Left renal cortex interstitium (tissue), 4 donors: ENCODE data around the gene MDC1. TPM values are rescaled to one million over a fixed set of nuclear protein-coding genes. Genes with fewer than 3 reads are reported as not detected.
"Not testable (repeated sequence)": the region's sequence is repeated elsewhere in the genome, so short reads cannot be mapped to it uniquely, and the experiment has no call there.

ENCODE experiments used
- DNase-seq, 4 donors: peaks; one replicate each; pipeline ENCODE4 v3.0.0-alpha.2; 2013; ENCODE audit warnings: low read depth in 4 of 4, low spot score in 2 of 4, missing footprints in 1 of 4
- polyA plus RNA-seq, 4 donors: library from polyadenylated mRNA; unstranded; fragments of 120-200 nt; gene quantifications; one replicate each; pipeline ENCODE4 v1.2.1, GENCODE V29; 2013; ENCODE audit not compliant: insufficient read length in 4 of 4

MDC1 gene
- polyA plus RNA-seq, 4 donors = 32.7 to 55.5 (median 43.6) TPM

GRCh38 chr6:30724906-30725667, 8.0 kb upstream of the MDC1 start:
- no peak for DNase-seq

- not testable (repeated sequence) for DNase-seq
These were observed 7.0 kb upstream of the MDC1 start for GRCh38 chr6:30723843-30724741.

- not testable (repeated sequence) for DNase-seq
These were observed 6.2 kb upstream of the MDC1 start for GRCh38 chr6:30723159-30723842.

- DNase-seq = peak in 3 of 4 donors; percentile 56 to 71 (median 63)
These were observed 5.4 kb upstream of the MDC1 start for GRCh38 chr6:30722280-30723112.

- not testable (repeated sequence) for DNase-seq
These were observed 4.9 kb upstream of the MDC1 start for GRCh38 chr6:30722025-30722279.

GRCh38 chr6:30721198-30722024, 4.3 kb upstream of the MDC1 start:
- peak; percentile 60 to 86 (median 84) for DNase-seq

- DNase-seq = peak in 1 of 4 donors; percentile 25
These were observed 3.7 kb upstream of the MDC1 start for GRCh38 chr6:30720738-30721197.

GRCh38 chr6:30719791-30720737, 3.0 kb upstream of the MDC1 start, which contains the start of gene TUBB:
TUBB (plus strand) TSS chr6:30720352; CDS start chr6:30720507, 155 bp downstream.
- DNase-seq = peak; percentile 95 to 97 (median 96)

GRCh38 chr6:30719356-30719755, 2.3 kb upstream of the MDC1 start:
- DNase-seq = no peak

- not testable (repeated sequence) for DNase-seq
These were observed 1.0 kb upstream of the MDC1 start for GRCh38 chr6:30717845-30718720.

GRCh38 chr6:30716879-30717128, 277 bp downstream of the MDC1 start:
- peak in 1 of 4 donors; percentile 50 for DNase-seq

- DNase-seq = no peak
These were observed 2.8 kb downstream of the MDC1 start for GRCh38 chr6:30714263-30714662.

GRCh38 chr6:30712441-30712945, 4.6 kb downstream of the MDC1 start:
- no peak for DNase-seq

- no peak for DNase-seq
These were observed 5.2 kb downstream of the MDC1 start for GRCh38 chr6:30711758-30712380.

- DNase-seq = no peak
These were observed 7.8 kb downstream of the MDC1 start for GRCh38 chr6:30709101-30709868.

- DNase-seq = no peak
These were observed 9.7 kb downstream of the MDC1 start for GRCh38 chr6:30707281-30707850.
